NCI-H460 (cell line): ENCODE data around the gene IL25. TPM values are rescaled to one million over a fixed set of nuclear protein-coding genes. Genes with fewer than 3 reads are reported as not detected.

ENCODE experiments used
- DNase-seq: peaks from one replicate; pipeline ENCODE4 v3.0.0-alpha.2; 2016; ENCODE audit warnings: low read depth; ENCODE audit errors: extremely low read depth
- total RNA-seq: library from RNA; depleted of rRNA; stranded (reverse); fragments of >200 nt; shearing (Covaris generic); gene quantifications from 2 replicates; pipeline ENCODE4 v1.2.3, GENCODE V29; 2014

IL25 gene
- total RNA-seq, 1 experiment from 2014 or later = not detected

DNA sequence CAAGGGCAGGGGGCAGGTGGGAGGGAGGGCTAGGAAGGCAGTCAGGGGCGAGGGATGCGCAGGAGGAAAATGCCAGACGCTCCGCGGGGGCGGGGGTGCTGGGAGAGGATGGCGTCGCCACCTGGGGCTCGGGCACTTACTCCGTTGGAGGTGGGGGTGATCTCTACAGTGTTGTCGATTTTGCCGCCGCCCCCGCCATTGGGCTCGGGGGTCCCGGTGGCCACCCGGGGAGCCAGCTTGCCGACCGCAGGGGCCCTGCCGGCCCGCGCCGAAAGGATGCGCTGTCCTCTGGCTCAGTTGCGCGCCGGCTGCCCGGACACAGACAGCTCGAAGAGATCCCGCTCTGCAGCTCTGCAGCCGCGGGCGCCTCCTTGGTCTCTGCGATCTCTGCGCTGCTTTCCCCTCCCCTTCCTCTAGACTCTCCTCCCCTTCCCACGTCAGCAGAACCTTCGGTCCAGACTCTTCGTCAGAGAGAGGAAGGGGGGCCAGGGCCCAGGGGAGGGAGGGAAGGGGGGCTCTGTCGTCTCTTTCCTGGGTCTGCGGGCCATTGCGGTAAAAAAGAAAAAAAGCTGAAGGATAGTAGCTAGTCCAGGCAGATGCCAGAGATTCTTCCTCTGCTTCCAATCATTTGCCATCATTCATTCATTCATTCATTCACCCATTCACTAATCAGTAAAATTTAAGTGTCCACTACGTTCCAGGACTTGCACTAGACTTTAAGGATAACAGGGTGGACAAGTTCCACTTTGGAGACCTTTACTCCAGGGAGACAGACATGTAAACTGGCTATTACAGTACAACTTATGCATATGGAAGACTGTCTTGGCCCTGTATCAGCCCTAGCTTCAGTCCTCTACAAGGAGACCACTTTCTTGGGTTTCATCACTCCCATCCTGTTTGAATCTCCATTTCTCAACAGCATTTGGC, 19.8 kb upstream of the IL25 start, which contains the start of gene SLC22A17:
Gene SLC22A17, minus strand, starts transcription at position 382 of the 927 bp plus-strand sequence.
- peak; percentile 43 for DNase-seq

GRCh38 chr14:23353433-23353780, 19.2 kb upstream of the IL25 start:
- DNase-seq = no peak

DNA sequence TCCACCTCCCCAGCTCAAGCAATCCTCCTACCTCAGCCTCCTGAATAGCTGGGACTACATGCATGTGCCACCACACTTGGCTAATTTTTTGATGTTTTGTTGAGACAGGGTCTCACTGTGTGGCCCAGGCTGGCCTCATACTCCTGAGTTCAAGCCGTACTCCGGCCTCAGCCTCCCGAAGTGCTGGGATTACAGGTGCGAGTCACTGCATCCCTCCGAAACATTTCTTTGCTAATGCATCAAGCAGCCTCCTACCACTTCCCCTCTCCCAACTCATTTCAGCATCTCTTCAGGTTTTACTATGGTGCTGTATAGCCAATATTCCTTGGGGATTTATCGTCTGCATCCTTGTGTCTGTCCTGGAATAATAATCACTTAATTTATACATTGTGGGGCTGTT, 17.6 kb upstream of the IL25 start:
- DNase-seq = no peak

GRCh38 chr14:23355871-23356435, 16.7 kb upstream of the IL25 start:
- no peak for DNase-seq

DNA sequence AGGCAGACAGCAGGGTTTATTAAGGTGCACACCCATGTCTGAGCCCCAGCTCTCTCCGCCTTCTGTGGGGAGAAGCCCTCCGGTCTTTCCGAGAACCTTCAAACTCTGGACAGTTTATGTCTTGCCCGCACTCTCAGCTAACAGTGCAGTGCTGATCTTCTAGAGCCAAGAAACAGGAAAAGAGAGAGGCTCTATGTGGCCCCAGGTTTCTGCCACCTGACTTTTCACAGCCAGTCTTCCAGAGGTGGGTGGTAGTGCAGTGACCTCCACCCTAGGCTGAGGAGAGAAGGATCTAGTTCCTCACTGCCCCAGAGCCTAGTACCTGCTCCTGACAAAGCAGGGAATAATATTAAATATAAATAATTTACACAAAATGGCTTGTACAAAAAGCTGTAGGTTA, 15.9 kb upstream of the IL25 start:
- no peak for DNase-seq

DNA sequence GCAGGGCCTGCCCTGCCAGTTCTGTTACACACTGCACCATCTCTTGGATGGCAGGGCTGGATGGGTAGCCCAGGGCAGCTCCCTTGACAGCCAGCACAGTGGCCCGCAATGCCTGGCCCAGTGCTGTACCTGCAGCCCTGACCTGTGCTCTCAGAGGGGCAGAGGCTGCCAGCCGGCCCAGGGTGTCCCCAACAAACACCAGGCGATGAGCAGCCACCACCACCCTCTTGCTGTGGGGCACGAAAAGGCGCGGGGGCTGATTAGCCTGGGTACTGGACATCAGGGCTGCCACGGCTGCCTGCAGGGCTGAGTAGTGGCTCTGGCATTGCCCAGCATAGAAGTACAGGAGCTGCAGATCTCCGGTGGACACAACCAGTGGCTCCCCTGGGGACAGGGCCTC, 15.3 kb upstream of the IL25 start:
- no peak for DNase-seq

DNA sequence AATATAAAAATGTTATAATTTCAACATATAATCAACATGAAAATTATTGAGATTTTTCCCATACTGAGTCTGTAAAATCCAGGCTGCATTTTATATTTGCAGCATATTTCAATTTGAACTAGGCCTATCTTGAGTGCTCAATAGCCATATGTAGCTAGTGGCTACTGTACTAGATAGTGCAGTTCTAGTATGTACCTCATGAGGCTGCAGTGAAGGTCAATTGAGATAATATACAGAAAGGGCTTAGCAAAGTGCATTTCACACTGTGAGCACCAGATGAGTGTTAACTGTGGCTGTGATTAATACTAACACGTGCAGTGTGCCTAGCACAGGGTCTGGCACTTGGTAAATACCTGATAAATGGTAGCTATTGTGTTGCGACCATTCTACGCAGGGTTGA, 14.6 kb upstream of the IL25 start:
- no peak for DNase-seq

GRCh38 chr14:23358553-23359166, 13.9 kb upstream of the IL25 start:
- DNase-seq = no peak

DNA sequence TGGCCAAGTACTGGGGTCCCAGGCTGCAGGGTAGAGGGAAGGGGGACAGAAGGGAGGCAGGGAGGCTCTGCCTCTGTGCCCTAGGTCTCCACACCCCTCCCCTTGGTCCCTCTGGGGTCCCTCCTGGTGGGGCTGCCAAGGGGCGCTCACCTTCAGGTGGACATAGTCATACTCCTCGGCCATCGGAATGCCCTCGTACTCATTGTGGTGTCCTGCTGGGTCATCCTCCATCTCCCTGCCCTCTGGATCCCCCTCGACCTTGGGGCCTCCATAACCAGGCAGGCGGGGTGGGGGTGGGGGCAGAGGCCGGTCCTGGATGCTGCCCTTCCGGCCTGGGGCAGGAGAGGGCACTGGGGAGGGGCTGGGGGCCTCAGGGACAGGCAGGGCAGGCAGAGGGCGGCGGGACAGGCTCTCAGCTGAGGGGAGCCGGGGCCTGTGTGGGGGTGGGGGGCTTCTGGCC, 13.4 kb upstream of the IL25 start:
- no peak for DNase-seq

- DNase-seq = no peak
Measured at GRCh38 chr14:23359722-23360447, 12.7 kb upstream of the IL25 start.

GRCh38 chr14:23360496-23360895, 12.1 kb upstream of the IL25 start:
- no peak for DNase-seq

DNA sequence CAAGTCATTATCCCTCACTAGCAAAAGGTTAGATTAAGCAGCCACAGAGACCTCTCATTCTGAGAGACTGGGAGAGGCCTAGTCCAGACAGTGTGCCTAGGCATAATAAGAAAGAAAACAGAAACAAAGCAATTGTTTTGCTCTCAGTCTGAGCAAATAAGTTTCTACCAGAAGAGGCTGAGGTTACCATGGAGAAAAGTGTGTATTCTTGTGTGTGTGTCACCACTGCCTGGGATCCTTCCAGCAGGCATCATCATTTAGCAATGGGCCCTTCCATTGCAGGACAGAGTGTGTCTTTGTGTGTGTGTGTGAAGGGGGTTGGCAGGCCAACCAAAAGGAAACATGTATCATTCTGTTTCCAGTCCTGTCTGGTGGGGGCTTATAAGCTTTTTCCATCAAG, 11.3 kb upstream of the IL25 start:
- DNase-seq = no peak

DNA sequence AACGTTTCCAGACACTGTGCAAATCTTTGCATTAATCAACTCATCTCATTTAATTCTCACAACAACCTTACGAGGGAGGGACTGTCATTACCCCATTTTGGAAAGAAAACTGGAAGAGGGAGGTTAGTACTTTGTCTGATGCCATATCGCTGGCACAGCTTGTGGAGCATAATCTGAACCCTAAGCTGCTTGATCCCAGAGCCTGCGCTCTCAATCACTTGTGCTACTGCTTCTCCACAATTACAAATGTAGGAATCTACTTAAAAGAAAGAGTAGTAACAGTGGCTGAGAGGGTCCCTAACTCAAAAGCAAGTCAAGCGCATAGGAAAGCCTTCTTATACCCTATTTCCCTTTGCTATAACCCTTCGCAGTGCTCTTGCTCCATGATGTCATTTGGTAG, 10.8 kb upstream of the IL25 start:
- no peak for DNase-seq

DNA sequence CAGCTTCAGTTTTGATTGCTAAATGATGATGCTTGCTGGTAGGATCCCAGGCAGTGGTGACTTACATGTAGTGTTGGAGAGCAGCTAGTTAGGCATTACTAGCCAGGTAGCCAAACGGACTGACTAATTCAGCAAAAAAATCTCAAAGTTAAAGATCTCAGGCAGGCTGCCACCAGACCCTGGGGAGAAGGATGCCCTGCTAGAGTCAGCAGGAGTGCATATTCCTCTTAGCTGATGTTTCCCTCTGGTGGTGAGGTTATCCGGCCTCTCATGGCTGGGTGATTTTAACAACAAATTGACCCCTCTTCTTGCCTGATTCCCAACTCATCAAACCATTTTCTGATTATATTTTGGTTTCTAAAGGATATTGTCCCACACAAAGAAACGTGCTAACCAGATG, 10.4 kb upstream of the IL25 start:
- DNase-seq = no peak

- no peak for DNase-seq
Measured at GRCh38 chr14:23364164-23365035, 8.2 kb upstream of the IL25 start.

GRCh38 chr14:23365036-23365731, 7.4 kb upstream of the IL25 start, which contains the start of gene EFS:
Gene EFS (minus strand): TSS chr14:23365172. CDS start chr14:23365025, 147 bp downstream.
- no peak for DNase-seq

- DNase-seq = no peak
Measured at GRCh38 chr14:23365732-23366425, 6.7 kb upstream of the IL25 start.

DNA sequence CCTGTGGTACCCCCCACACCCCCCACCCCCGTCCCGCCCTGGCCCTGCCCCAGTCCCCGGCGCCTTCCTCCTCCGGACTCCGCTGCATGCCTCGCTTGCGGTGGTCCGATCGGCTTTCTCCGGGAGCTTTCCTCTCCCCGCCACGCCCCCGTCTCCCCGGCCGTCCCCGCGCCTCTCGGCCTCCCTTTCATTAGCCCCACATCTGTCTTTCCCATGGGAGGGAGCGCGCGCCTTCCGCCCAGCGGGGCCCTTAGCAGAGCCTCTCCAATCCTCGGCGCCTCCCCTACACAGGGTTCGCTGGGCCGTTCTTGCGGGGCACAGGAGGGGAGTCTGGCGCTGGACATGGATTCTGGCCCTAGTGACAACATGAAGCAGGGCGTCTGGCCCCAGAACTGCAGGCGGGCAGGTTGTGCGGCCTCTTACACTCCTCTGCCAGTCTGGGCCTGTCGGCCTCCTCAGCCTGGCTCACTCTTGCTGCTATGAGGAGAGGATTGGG, 6.1 kb upstream of the IL25 start:
- no peak for DNase-seq

- DNase-seq = no peak
Measured at GRCh38 chr14:23370221-23370620, 2.4 kb upstream of the IL25 start.
